ENCODE data around the gene NPEPL1.
"Not testable (repeated sequence)": the region's sequence is repeated elsewhere in the genome, so short reads cannot be mapped to it uniquely, and the experiment has no call there.

Gene NPEPL1

GRCh38 chr20:58744836-58745235, 52.2 kb downstream of the NPEPL1 start:
- H3K4me3 ChIP-seq (replicated peaks; ENCODE audit: low read depth, low read length): no peak overlapping the region
- no peak for TF ChIP-seq CTCF (IDR thresholded peaks at IDR 0.05; ENCODE audit: low read depth, low read length, missing control alignments)
- DNase-seq (ENCODE audit: extremely low read depth, low read depth): no peak

GRCh38 chr20:58745391-58745790, 52.8 kb downstream of the NPEPL1 start:
- no peak for DNase-seq (ENCODE audit: extremely low read depth, low read depth)

DNA sequence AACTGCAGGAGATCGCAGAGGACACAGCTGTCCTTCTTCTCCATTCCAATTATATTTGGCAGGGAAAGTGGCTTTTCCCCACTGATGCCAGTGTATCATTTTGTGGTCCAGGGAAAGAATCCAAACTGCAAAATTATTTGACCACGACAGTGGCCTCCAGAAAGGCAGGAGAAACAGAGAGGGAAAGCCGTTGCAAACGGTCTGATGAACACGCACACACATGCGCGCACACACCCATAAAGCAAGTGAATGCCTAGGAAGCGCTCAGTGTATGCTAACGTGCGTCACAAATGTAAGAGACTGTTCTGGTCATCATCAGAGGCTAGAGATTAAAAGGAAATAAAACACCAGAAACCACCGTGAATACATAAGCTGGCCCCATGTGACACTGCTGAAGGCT, 54.0 kb downstream of the NPEPL1 start:
- DNase-seq (ENCODE audit: extremely low read depth, low read depth): no peak
- H3K4me3 ChIP-seq (replicated peaks; ENCODE audit: low read depth, low read length): no peak overlapping the region
- TF ChIP-seq CTCF (IDR thresholded peaks at IDR 0.05; ENCODE audit: low read depth, low read length, missing control alignments): no peak

More at GRCh38 chr20:58745391-58745790, 52.8 kb downstream of the NPEPL1 start:
- no peak overlapping the region for H3K4me3 ChIP-seq (replicated peaks; ENCODE audit: low read depth, low read length)
- no peak for TF ChIP-seq CTCF (IDR thresholded peaks at IDR 0.05; ENCODE audit: low read depth, low read length, missing control alignments)

GRCh38 chr20:58747211-58747610, 54.6 kb downstream of the NPEPL1 start:
- no peak for TF ChIP-seq CTCF (IDR thresholded peaks at IDR 0.05; ENCODE audit: low read depth, low read length, missing control alignments)
- DNase-seq (ENCODE audit: extremely low read depth, low read depth): no peak
- no peak overlapping the region for H3K4me3 ChIP-seq (replicated peaks; ENCODE audit: low read depth, low read length)

GRCh38 chr20:58748618-58749017, 56.0 kb downstream of the NPEPL1 start:
- DNase-seq (ENCODE audit: extremely low read depth, low read depth): no peak
- no peak for TF ChIP-seq CTCF (IDR thresholded peaks at IDR 0.05; ENCODE audit: low read depth, low read length, missing control alignments)
- H3K4me3 ChIP-seq (replicated peaks; ENCODE audit: low read depth, low read length): no peak overlapping the region

DNA sequence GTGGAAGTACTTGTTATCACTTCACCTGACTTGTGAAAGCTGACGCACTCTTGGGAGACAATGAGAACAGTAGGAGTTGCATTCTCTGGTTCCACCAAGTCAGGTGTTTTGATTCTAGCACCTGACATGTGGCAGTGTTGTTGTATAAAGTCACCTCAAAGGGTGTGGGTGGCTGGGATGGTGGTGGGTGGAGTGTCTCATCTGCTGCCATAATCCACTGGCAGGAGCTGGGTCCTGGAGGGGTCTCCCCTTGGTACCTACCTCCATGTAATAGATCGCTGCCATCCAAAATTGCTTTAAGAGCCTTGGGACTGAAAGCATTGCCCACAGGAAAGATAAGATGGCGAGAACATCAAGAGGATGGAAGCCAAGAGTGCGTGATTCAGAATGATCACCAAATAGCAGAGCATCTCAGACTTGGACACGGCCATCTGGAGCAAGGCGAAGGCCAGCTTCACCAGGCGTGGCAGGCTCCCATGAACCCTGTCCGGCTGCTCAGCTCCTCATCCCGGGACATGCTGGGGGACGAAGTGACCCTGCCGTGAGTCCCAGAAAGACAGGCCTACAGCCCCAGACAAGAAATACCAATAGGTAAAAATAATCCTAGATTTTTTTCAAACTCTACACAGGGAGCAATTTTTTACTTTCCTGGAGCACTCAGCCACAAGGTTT, 56.6 kb downstream of the NPEPL1 start:
- TF ChIP-seq CTCF (IDR thresholded peaks at IDR 0.05; ENCODE audit: low read depth, low read length, missing control alignments): no peak
- no peak for DNase-seq (ENCODE audit: extremely low read depth, low read depth)

GRCh38 chr20:58749979-58750378, 57.4 kb downstream of the NPEPL1 start:
- TF ChIP-seq CTCF (IDR thresholded peaks at IDR 0.05; ENCODE audit: low read depth, low read length, missing control alignments): no peak
- DNase-seq (ENCODE audit: extremely low read depth, low read depth): no peak

More for the DNA sequence above, 56.6 kb downstream of the NPEPL1 start:
- H3K4me3 ChIP-seq (replicated peaks; ENCODE audit: low read depth, low read length): no peak overlapping the region

DNA sequence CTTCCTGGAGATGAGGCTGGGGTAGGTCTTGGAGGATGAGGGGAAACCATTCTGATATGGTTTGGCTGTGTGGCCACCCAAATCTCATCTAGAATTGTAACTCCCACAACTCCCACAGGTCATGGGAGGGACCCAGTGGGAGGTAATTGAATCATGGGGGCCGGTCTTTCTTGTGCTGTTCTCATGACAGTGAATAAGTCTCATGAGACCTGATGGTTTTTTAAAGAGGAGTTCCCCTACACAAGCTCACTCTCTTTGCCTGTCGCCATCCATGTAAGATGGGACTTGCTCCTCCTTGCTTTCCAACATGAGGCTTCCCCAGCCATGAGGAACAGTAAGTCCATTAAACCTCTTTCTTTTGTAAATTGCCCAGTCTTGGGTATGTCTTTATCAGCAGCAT, 58.1 kb downstream of the NPEPL1 start:
- H3K4me3 ChIP-seq (replicated peaks; ENCODE audit: low read depth, low read length); DNase-seq (ENCODE audit: extremely low read depth, low read depth): not testable (repeated sequence)

More at GRCh38 chr20:58749979-58750378, 57.4 kb downstream of the NPEPL1 start:
- no peak overlapping the region for H3K4me3 ChIP-seq (replicated peaks; ENCODE audit: low read depth, low read length)
